ENCODE measurements around the gene CRTC1. TPM values are rescaled to one million over a fixed set of nuclear protein-coding genes. Genes with fewer than 3 reads are reported as not detected.

CRTC1 gene
- total RNA-seq, 2 donors from 2014 or later = 4.9 to 6.5 TPM

DNA sequence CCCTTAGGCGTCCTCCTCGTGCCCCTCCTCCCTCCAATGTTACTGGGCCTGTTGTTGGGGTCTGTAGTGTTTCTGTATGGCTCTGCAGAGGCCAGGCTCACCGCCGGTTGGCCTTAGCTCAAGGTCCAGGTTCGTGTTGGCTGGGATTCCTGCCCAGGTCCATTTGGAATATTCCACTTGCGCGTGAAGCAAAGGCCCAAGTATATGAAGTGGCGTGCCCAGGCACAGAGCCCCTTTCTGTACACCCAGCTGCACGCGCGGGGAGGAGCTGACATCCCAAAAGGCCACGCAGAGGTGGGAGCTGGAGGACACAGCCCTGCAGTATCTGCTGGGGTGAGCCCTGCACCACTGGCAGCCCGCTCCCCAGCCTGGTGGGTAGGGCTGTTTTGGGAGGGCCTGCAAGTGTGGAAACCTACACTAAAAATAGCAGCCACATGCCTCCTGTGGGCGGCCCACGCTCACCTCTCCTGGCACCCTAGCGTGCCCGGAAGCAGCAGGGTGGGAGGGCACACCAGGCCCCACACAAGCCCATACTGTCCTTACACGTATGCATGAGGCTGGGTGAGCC lies 30.2 kb downstream of the CRTC1 start:
- no peak overlapping the region for H3K27ac ChIP-seq
- DNase-seq (no peak), ATAC-seq (no peak)
- H3K4me3 ChIP-seq = no peak overlapping the region
- no peaks in the 10 kb centered on the region for H3K27me3 ChIP-seq
- H3K4me1 ChIP-seq = no peaks in the 10 kb centered on the region
- TF ChIP-seq, protein P1, sequence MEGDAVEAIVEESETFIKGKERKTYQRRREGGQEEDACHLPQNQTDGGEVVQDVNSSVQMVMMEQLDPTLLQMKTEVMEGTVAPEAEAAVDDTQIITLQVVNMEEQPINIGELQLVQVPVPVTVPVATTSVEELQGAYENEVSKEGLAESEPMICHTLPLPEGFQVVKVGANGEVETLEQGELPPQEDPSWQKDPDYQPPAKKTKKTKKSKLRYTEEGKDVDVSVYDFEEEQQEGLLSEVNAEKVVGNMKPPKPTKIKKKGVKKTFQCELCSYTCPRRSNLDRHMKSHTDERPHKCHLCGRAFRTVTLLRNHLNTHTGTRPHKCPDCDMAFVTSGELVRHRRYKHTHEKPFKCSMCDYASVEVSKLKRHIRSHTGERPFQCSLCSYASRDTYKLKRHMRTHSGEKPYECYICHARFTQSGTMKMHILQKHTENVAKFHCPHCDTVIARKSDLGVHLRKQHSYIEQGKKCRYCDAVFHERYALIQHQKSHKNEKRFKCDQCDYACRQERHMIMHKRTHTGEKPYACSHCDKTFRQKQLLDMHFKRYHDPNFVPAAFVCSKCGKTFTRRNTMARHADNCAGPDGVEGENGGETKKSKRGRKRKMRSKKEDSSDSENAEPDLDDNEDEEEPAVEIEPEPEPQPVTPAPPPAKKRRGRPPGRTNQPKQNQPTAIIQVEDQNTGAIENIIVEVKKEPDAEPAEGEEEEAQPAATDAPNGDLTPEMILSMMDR (IDR thresholded peaks at IDR 0.05) = no peak
- no peak for TF ChIP-seq POLR2A (IDR thresholded peaks at IDR 0.05)
- no peaks in the 10 kb centered on the region for H3K36me3 ChIP-seq (replicated peaks in 1 of 2; ENCODE audit: insufficient read depth in 1 of 2, low read depth in 2 of 2)
- WGBS, 2 donors = 85 to 88% methylated on average over 4 to 18 of the region's 18 CpGs
- intact Hi-C loops (cut with DNase I) = no loop called here
- H3K9me3 ChIP-seq = no peaks in the 10 kb centered on the region

DNA sequence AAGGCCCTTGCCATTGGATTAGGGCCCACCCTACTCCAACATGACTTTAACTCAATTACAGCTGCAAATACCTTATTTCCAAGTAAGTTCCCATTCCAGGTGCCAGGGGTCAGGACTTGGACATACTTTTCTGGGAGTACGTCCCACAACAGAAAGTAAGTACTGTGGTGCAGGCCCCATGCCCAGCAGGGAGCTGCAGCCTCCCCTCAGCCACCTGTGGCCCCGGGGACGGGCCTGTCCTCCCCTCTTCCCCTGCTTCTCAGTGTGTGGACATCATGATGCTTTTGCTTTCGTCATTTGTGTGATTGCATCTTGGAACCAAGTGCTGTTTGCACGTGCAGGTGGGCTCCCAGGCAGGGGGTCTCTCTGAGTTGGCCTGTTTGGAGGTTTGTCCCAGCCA lies 31.9 kb downstream of the CRTC1 start:
- no peaks in the 10 kb centered on the region for H3K27me3 ChIP-seq
- intact Hi-C loops (cut with DNase I) = no loop called here
- H3K27ac ChIP-seq = no peak overlapping the region
- no peak for DNase-seq
- H3K4me3 ChIP-seq = no peak overlapping the region
- H3K4me1 ChIP-seq = no peaks in the 10 kb centered on the region
- TF ChIP-seq, protein P1 (IDR thresholded peaks at IDR 0.05) = no peak
- no peak for TF ChIP-seq POLR2A (IDR thresholded peaks at IDR 0.05)
- ATAC-seq = no peak
- H3K36me3 ChIP-seq (replicated peaks in 1 of 2; ENCODE audit: insufficient read depth in 1 of 2, low read depth in 2 of 2) = no peaks in the 10 kb centered on the region
- H3K9me3 ChIP-seq = no peaks in the 10 kb centered on the region
- WGBS, 2 donors = 82 to 89% methylated on average over 3 to 5 of the region's 5 CpGs

DNA sequence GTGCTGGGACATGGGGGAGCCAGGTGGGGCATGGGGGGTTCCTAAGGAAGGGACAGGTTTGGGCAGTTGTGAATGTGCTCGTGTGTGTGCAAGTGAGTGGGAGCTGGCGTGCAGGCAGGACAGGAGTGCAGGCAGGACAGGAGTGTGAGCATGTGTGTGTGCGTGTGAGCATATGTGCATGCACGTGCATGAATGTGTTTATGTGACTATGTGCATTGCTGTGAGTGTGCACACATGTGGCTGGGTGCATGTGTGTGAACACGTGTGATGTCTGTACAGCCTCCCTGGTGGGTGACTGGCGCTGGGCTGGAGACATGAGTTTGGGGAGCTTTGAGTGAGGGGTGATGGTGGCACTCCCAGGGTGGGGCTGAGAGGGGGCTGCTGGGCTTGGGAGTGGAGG lies 33.4 kb downstream of the CRTC1 start:
- no peaks in the 10 kb centered on the region for H3K27me3 ChIP-seq
- H3K27ac ChIP-seq = no peak overlapping the region
- DNase-seq (no peak), ATAC-seq (no peak)
- no peak overlapping the region for H3K4me3 ChIP-seq
- H3K36me3 ChIP-seq (replicated peaks in 1 of 2; ENCODE audit: insufficient read depth in 1 of 2, low read depth in 2 of 2) = no peaks in the 10 kb centered on the region
- TF ChIP-seq, protein P1 (IDR thresholded peaks at IDR 0.05) = no peak
- TF ChIP-seq POLR2A (IDR thresholded peaks at IDR 0.05) = no peak
- intact Hi-C loops (cut with DNase I) = no loop called here
- no peaks in the 10 kb centered on the region for H3K4me1 ChIP-seq
- H3K9me3 ChIP-seq = no peaks in the 10 kb centered on the region
- 92% methylated on average over 6 of the region's 6 CpGs for WGBS, 2 donors

DNA sequence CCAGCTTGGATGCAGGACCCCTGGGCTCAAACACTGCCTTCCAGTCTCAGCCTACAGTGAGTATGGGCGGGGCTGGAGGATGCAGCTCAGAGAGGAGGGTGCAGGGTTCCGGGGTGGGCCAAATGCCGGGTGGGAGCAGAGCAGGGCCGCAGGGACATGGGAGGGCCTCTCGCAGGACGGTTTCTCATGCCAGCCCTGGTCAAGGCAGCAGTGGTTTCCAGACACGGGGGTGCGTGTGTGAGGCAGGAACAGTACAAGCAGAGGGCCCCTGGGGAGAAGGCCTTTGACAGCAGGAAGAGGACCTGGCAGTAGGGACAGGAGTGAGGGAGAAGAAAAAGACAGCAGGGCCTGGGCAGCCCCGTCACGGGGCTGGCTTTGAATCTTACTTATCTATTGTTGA lies 34.1 kb downstream of the CRTC1 start:
- intact Hi-C loops (cut with DNase I) = no loop called here

More for the DNA sequence above, 34.1 kb downstream of the CRTC1 start:
- no peak for DNase-seq
- H3K9me3 ChIP-seq = no peaks in the 10 kb centered on the region
- no peak for TF ChIP-seq POLR2A (IDR thresholded peaks at IDR 0.05)
- TF ChIP-seq, protein P1 (IDR thresholded peaks at IDR 0.05) = no peak
- 86 to 92% methylated on average over 10 of the region's 10 CpGs for WGBS, 2 donors
- H3K27me3 ChIP-seq = no peaks in the 10 kb centered on the region
- H3K4me3 ChIP-seq = no peak overlapping the region
- no peak overlapping the region for H3K27ac ChIP-seq
- H3K36me3 ChIP-seq (replicated peaks in 1 of 2; ENCODE audit: insufficient read depth in 1 of 2, low read depth in 2 of 2) = no peaks in the 10 kb centered on the region
- ATAC-seq = no peak
- no peaks in the 10 kb centered on the region for H3K4me1 ChIP-seq

Measured in body of pancreas (tissue), 4 donors.